Uterus (tissue), 2 donors: ENCODE measurements around the gene TPD52L2.

Experiments
- POLR2A ChIP-seq, 2 donors: fragments of 450-650 bp; IDR thresholded peaks; one replicate each; pipeline ENCODE4 v1.6.1; 2016; ENCODE audit warnings: antibody characterized with exemption in 2 of 2, mild to moderate bottlenecking in 1 of 2, moderate library complexity in 1 of 2
- TF ChIP-seq, protein P1 (sequence below), 4 experiments: fragments of 200-600 bp in 2 of 4; fragments of 450-650 bp in 2 of 4; sonication (generic) in 2 of 4; IDR thresholded peaks; one replicate each; pipeline ENCODE4 v1.5.1; 2016 to 2019; ENCODE audit warnings: antibody characterized with exemption in 4 of 4, mild to moderate bottlenecking in 2 of 4, moderate library complexity in 1 of 4

- TF ChIP-seq, protein P1, sequence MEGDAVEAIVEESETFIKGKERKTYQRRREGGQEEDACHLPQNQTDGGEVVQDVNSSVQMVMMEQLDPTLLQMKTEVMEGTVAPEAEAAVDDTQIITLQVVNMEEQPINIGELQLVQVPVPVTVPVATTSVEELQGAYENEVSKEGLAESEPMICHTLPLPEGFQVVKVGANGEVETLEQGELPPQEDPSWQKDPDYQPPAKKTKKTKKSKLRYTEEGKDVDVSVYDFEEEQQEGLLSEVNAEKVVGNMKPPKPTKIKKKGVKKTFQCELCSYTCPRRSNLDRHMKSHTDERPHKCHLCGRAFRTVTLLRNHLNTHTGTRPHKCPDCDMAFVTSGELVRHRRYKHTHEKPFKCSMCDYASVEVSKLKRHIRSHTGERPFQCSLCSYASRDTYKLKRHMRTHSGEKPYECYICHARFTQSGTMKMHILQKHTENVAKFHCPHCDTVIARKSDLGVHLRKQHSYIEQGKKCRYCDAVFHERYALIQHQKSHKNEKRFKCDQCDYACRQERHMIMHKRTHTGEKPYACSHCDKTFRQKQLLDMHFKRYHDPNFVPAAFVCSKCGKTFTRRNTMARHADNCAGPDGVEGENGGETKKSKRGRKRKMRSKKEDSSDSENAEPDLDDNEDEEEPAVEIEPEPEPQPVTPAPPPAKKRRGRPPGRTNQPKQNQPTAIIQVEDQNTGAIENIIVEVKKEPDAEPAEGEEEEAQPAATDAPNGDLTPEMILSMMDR (IDR thresholded peaks at IDR 0.05), result no peak
- no peak for TF ChIP-seq POLR2A (IDR thresholded peaks at IDR 0.05)
Observed at GRCh38 chr20:63828951-63829350, 36.1 kb upstream of the TPD52L2 start.
